Small intestine (tissue), 7 donors: ENCODE measurements around the gene IGLL1. TPM values are rescaled to one million over a fixed set of nuclear protein-coding genes. Genes with fewer than 3 reads are reported as not detected.
"Not testable (repeated sequence)": the region's sequence is repeated elsewhere in the genome, so short reads cannot be mapped to it uniquely, and the experiment has no call there.

Source experiments
- DNase-seq, 2 donors: peaks; one replicate each; pipeline versions ENCODE4 v3.0.0 to v3.0.0-alpha.2; 2013
- FAIRE-seq: peaks from 2 replicates; lab custom pipeline; 2012; peaks lifted over from hg19 to GRCh38; lab: Jason Lieb, UNC
- H3K27ac ChIP-seq, 3 donors: one replicate each; pipeline ENCODE4 v1.5.1; 2013; ENCODE audit warnings: low read length in 2 of 3, mild to moderate bottlenecking in 2 of 3, control low read depth in 1 of 3, inconsistent platforms in 1 of 3, low read depth in 1 of 3, moderate library complexity in 1 of 3
- H3K27me3 ChIP-seq, 3 donors: one replicate each; pipeline ENCODE4 v1.6.1; 2013; ENCODE audit warnings: low read length in 3 of 3, inconsistent platforms in 1 of 3; ENCODE audit not compliant: control insufficient read depth in 3 of 3, insufficient read depth in 3 of 3
- H3K36me3 ChIP-seq, 3 donors: one replicate each; pipeline ENCODE4 v1.6.1; 2013; ENCODE audit warnings: low read length in 3 of 3, inconsistent platforms in 1 of 3, low read depth in 1 of 3, mild to moderate bottlenecking in 1 of 3, moderate library complexity in 1 of 3; ENCODE audit not compliant: control insufficient read depth in 3 of 3, insufficient read depth in 2 of 3
- H3K4me1 ChIP-seq, 3 donors: one replicate each; pipeline ENCODE4 v1.6.1; 2013; ENCODE audit warnings: low read length in 2 of 3, inconsistent platforms in 1 of 3, low read depth in 1 of 3, mild to moderate bottlenecking in 1 of 3, moderate library complexity in 1 of 3; ENCODE audit not compliant: control insufficient read depth in 3 of 3, insufficient read depth in 2 of 3
- H3K4me3 ChIP-seq, 3 donors: one replicate each; pipeline ENCODE4 v1.5.1; 2013; ENCODE audit warnings: low read length in 3 of 3, control low read depth in 1 of 3, inconsistent platforms in 1 of 3, low read depth in 1 of 3, mild to moderate bottlenecking in 1 of 3, moderate library complexity in 1 of 3
- H3K9me3 ChIP-seq, 2 donors: one replicate each; pipeline ENCODE4 v1.6.1; 2013; ENCODE audit warnings: low read depth in 1 of 2, low read length in 1 of 2; ENCODE audit not compliant: control insufficient read depth in 2 of 2, insufficient read depth in 1 of 2
- WGBS, 3 donors: extraction: QIAGEN DNeasy Blood & Tissue Kit; methylation state at CpG; one replicate each; pipeline ENCODE4 v1.1.7; 2013; 5-methylcytosine and 5-hydroxymethylcytosine counted together
- polyA plus RNA-seq, 4 donors: library from polyadenylated mRNA; stranded (reverse) in 3 of 4; unstranded in 1 of 4; fragments of 200-250 nt in 3 of 4; fragments of 120-200 nt in 1 of 4; gene quantifications; one replicate each; pipeline versions ENCODE4 v1.2.1 to v1.2.3, GENCODE V29; 2013
- donor health status: healthy with polysubstance abuse.
- donor health status: control.
- donor health status: control.
- donor health status: Bipolar disorder and iron deficiency.
- donor health status: healthy.

IGLL1 gene
- polyA plus RNA-seq, 4 donors, result 1.3 TPM; not detected in 3

DNA sequence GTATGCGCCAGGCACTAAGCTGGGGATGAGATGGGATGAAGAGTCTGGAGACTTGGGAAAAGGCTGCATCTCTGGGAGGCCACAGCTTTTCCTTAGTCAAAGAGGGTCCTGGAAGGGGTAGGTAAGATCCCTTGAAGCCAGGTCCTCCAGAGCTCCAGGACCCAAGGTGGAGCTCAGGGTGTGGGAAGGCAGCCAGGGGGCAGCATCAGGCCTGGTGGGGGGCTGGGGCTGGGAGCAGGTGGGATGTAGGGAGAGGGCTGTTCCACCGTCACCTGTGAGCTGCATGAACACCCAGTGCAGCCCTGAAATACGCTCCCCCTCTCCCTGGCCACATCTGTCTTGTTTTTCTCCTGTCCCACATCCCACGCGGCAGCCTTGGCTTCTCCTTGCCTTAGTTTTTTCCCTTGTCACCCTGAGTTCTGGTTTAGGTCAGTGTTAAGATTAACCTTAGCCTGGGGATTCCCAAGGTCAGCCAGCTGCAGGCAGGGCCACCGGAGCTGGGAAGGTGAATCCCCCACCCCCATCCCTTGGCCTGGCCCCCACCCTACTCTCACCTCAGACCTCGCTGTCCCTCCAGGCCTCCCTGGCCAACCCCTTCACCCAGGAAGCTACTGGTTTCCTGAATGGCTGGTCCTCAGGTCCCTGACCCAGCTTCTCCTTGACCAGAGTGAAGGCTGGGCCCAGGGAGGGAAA lies 17.6 kb upstream of the IGLL1 start:
- FAIRE-seq, result not testable (repeated sequence)
- WGBS, 3 donors, result 63 to 78% (median 66%) methylated on average over 4 to 5 of the region's 7 CpGs

GRCh38 chr22:23595904-23596303 lies 15.8 kb upstream of the IGLL1 start:
- H3K27me3 ChIP-seq, H3K4me3 ChIP-seq, H3K27ac ChIP-seq, DNase-seq, H3K9me3 ChIP-seq, H3K36me3 ChIP-seq, FAIRE-seq, H3K4me1 ChIP-seq: not testable (repeated sequence)
- 38 to 41% (median 41%) methylated on average over 6 of the region's 6 CpGs for WGBS, 3 donors

More for the DNA sequence above, 17.6 kb upstream of the IGLL1 start:
- not testable (repeated sequence) for H3K36me3 ChIP-seq, H3K27me3 ChIP-seq, H3K4me3 ChIP-seq, H3K4me1 ChIP-seq, DNase-seq, H3K9me3 ChIP-seq, H3K27ac ChIP-seq

DNA sequence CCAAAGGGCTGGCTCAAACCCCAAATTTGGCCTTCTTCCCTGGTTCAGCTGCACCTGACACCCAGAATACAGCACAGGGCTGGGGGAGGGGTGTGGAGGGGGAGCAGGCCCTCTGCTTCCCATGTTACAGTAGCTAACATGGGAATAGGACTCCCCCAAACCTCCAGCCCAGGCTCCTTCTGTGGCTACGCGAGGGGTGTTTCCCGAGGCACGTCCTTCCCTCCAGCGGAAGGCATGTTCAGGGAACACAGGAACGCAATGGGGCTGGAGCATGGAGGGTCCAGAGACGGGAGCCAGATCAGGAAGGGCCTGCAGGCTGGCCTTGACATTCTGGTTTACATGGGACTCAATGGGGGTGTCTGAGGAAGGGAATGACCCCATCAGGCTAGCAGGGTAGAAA lies 11.8 kb upstream of the IGLL1 start:
- Histone ChIP-seq H3K4me1 (no peaks in the 10 kb centered on the region), H3K27ac (no peak overlapping the region), H3K9me3 (peaks cover 0 to 3% of the 10 kb centered on the region in 2 donors), H3K4me3 (no peak overlapping the region), H3K27me3 (no peaks in the 10 kb centered on the region), H3K36me3 (no peaks in the 10 kb centered on the region)
- 81 to 95% (median 91%) methylated on average over 7 of the region's 7 CpGs for WGBS, 3 donors
- FAIRE-seq (no peak), DNase-seq (no peak)

DNA sequence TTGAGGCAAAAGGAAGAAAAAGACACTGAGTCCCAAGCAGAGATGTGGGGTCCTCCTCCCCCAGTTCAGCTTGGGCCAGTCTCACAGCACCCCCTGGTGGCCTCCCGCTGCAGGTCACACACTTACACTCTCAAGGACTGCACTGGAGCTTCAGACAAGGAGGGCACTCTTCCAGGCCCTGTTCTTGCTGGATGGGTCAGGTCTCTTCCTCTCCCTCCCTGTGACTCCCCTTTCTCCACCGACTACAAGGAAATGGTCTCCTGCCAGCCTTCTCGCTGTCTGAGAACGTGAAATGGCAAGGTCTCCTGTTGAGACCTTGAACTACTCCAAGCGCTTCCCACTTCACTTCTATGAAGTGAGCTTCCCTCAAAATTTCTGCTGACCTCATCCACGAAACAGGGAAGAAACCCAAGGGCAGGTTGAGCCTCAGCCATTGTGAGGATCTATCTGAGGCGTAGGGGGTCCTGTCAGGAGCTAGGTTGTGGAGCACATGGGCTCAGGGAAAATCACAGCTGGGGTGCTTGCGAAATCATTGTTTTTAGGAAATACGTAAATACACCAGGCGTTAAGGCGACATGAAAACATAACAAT lies 11.2 kb upstream of the IGLL1 start:
- H3K27ac ChIP-seq, result no peak overlapping the region
- H3K36me3 ChIP-seq, result no peaks in the 10 kb centered on the region
- WGBS, 3 donors, result 47 to 49% (median 48%) methylated on average over 11 of the region's 11 CpGs
- H3K4me1 ChIP-seq, result no peaks in the 10 kb centered on the region
- no peak overlapping the region for H3K4me3 ChIP-seq
- FAIRE-seq (no peak), DNase-seq (peak; percentile 31 to 67)
- peaks cover 0 to 3% of the 10 kb centered on the region in 2 donors for H3K9me3 ChIP-seq
- no peaks in the 10 kb centered on the region for H3K27me3 ChIP-seq

GRCh38 chr22:23583836-23584235 lies 3.7 kb upstream of the IGLL1 start:
- WGBS, 3 donors, result 52 to 76% (median 69%) methylated on average over 6 of the region's 6 CpGs
- Histone ChIP-seq H3K9me3 (no peaks in the 10 kb centered on the region), H3K4me1 (no peaks in the 10 kb centered on the region), H3K36me3 (no peaks in the 10 kb centered on the region), H3K4me3 (no peak overlapping the region), H3K27me3 (no peaks in the 10 kb centered on the region), H3K27ac (no peak overlapping the region)
- FAIRE-seq, result no peak
- DNase-seq, result no peak

GRCh38 chr22:23583153-23583552 lies 3.1 kb upstream of the IGLL1 start:
- no peaks in the 10 kb centered on the region for H3K4me1 ChIP-seq
- H3K36me3 ChIP-seq, result no peaks in the 10 kb centered on the region
- peaks cover 0 to 2% (median 0%) of the 10 kb centered on the region in 3 donors for H3K27me3 ChIP-seq

GRCh38 chr22:23581260-23581650 lies 1.2 kb upstream of the IGLL1 start:
- no peaks in the 10 kb centered on the region for H3K9me3 ChIP-seq
- H3K27ac ChIP-seq, result no peak overlapping the region
- FAIRE-seq (no peak), DNase-seq (no peak)
- H3K36me3 ChIP-seq, result no peaks in the 10 kb centered on the region
- peaks cover 0 to 3% (median 0%) of the 10 kb centered on the region in 3 donors for H3K27me3 ChIP-seq
- WGBS, 3 donors, result 67 to 78% (median 71%) methylated on average over 8 of the region's 8 CpGs
- no peak overlapping the region for H3K4me3 ChIP-seq
- no peaks in the 10 kb centered on the region for H3K4me1 ChIP-seq

More at GRCh38 chr22:23583153-23583552, 3.1 kb upstream of the IGLL1 start:
- whole genome bisulfite sequencing, 3 donors, result 56 to 73% (median 57%) methylated on average over 7 of the region's 7 CpGs
- no peak overlapping the region for H3K27ac ChIP-seq
- H3K4me3 ChIP-seq, result no peak overlapping the region
- DNase-seq, result no peak
- no peak for FAIRE-seq
- H3K9me3 ChIP-seq, result no peaks in the 10 kb centered on the region

GRCh38 chr22:23580576-23581259 lies 628 bp upstream of the IGLL1 start:
- no peak for FAIRE-seq
- Histone ChIP-seq H3K27ac (no peak overlapping the region), H3K27me3 (peaks cover 0 to 3% (median 0%) of the 10 kb centered on the region in 3 donors), H3K36me3 (no peaks in the 10 kb centered on the region), H3K4me3 (no peak overlapping the region), H3K4me1 (no peaks in the 10 kb centered on the region), H3K9me3 (no peaks in the 10 kb centered on the region)
- 55 to 72% (median 63%) methylated on average over 11 of the region's 11 CpGs for WGBS, 3 donors
- DNase-seq, result no peak
